ENCODE data around the gene CACNA2D2.

DNA sequence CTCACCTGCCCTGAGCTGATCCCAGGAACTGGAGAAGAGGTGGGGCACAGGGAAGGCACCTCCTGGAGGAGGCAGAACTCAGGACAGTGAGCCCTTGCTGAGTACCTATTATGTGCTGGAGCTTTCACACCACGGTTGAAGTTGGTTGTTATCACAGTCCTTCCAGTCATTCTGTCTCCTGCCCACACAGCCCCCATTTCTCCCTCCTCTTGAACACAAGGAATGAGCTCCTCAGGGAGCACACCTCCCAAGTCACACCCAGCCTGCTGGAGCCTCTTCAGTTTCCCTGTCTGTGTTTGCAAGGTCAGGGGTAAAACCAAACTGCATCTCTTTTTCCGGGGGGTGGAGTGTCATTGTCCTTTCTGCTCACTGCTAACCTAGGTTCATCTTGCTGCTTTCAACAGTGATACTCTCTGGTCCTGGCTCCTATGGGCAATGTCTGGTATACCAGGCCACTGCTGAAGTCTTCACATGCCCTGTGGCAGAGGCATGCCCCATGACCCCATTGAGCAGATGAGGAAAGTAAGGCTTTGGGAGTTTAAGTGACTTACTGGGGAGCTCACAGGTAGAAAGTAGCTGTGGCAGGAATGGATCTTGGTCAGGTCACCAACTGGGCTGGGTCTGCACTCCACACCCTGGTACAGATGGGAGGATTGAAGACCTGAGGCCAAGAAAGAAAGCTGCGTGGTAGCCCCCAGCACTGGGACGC, 34.1 kb upstream of the CACNA2D2 start:
- TF ChIP-seq, protein P1, sequence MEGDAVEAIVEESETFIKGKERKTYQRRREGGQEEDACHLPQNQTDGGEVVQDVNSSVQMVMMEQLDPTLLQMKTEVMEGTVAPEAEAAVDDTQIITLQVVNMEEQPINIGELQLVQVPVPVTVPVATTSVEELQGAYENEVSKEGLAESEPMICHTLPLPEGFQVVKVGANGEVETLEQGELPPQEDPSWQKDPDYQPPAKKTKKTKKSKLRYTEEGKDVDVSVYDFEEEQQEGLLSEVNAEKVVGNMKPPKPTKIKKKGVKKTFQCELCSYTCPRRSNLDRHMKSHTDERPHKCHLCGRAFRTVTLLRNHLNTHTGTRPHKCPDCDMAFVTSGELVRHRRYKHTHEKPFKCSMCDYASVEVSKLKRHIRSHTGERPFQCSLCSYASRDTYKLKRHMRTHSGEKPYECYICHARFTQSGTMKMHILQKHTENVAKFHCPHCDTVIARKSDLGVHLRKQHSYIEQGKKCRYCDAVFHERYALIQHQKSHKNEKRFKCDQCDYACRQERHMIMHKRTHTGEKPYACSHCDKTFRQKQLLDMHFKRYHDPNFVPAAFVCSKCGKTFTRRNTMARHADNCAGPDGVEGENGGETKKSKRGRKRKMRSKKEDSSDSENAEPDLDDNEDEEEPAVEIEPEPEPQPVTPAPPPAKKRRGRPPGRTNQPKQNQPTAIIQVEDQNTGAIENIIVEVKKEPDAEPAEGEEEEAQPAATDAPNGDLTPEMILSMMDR (IDR thresholded peaks at IDR 0.05): no peak
- TF ChIP-seq POLR2A (IDR thresholded peaks at IDR 0.05): no peak

All from lower leg skin (tissue), 3 donors.